ENCODE measurements around the gene AGRN.
"Not testable (repeated sequence)": the region's sequence is repeated elsewhere in the genome, so short reads cannot be mapped to it uniquely, and the experiment has no call there.

The AGRN gene

DNA sequence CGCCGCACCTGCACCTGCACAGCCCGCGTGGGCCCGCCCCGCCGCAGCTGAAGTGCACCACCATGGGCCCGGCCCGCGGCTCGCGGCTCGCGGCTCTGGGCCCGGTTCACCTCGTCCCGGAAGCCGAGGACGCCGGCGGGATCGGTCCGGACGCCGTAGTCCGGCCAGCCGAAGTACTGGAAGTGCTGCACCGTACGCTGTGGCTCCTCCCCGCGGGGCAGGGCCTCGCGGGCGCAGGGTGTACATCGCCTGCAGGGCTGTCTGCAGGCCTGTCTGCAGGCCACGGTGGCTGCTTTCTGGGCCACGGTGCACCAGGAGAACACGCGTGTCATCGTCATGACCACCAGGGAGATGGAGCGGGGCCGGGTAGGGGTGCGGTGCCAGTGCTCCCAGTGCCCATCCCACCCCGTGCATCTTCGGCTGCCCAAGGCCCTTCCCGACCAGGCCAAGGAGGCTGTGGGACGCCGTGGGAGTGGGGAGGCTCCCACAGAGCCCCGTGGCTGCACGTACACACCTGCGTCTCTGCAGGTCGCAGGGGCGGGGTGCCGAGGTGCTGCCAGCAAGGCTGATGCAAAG lies 47.5 kb downstream of the AGRN start:
- no peak for DNase-seq (ENCODE audit: low spot score)

DNA sequence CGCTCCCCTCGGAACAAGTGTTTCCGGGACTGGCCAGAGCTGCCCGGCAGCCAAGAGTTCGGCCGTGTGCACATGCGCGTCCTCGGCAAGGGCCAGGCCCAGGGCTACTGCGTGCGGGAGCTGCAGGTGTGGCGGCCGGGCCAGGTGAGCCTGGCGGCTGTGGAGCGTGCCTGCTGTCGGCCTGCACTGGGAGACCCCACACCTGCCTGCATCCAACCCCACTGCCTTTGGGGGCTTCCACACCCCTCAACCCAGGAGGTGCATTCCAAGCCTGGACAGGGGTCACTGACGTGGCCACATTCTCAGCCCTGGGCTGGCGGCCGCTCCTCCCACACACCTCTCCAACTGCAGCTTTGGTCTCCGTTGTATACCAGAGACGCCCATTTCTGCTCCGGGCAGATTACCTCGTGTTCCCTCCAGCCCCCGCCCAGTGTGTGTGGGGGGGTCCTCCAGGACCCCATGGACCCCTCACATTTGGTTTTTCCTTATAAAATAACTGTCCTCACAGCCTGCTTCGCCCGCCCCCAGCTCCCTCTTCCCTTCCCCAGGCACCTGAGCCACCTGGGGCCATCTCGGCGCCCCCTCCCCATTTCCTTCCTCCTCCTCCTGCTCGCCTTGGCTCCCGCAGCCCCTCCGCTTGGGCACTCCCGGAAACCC lies 48.1 kb downstream of the AGRN start:
- no peak for DNase-seq (ENCODE audit: low spot score)

DNA sequence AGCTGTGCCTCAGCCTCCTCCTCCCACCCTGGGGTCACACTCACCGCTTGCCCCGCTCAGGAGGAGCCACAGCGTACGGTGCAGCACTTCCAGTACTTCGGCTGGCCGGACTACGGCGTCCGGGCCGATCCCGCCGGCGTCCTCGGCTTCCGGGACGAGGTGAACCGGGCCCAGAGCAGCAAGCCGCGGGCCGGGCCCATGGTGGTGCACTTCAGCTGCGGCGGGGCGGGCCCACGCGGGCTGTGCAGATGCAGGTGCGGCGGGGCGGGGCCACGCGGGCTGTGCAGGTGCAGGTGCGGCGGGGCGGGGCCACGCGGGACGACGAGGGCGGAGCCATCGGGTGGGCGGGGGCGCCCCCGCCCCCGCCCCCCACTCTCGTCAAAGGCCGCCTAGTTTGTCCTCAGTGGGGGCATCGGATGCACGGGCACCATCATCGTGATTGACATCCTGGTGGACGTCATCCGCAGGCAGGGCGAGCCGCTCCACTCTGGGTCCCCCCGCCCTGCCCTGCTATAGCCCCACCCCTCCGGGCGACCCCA lies 48.7 kb downstream of the AGRN start:
- DNase-seq (ENCODE audit: low spot score) = no peak

DNA sequence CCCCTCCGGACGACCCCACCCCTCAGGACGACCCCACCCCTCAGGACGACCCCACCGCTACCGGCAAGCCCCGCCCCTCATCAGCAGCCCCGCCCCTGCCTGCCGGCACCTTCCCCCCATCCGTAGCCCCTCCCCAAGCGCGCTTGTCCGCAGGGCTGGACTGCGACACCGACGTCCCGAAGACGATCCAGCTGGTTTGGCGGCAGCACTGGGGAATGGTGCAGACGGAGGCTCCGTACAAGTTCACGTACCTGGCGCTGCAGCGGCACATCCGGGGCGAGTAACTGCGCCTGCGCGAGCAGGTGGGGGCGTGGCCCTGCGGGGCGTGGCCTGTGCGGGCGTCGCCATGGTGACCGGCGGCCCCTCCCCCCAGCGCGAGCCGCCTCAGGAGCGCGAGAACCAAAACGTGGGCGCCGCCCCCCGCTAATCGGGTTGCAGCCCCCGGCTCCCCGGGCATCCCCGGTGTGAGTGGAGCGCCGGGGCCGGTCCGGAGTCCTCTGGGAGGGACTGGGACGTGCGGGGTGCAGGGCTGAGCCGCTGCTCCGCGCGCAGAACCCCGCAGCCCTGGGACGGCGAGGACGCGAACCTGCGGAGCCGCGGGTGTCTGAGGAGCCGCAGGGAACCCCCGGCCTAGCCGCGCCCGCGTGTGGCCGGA lies 49.3 kb downstream of the AGRN start:
- peak; percentile 80 for DNase-seq (ENCODE audit: low spot score)

DNA sequence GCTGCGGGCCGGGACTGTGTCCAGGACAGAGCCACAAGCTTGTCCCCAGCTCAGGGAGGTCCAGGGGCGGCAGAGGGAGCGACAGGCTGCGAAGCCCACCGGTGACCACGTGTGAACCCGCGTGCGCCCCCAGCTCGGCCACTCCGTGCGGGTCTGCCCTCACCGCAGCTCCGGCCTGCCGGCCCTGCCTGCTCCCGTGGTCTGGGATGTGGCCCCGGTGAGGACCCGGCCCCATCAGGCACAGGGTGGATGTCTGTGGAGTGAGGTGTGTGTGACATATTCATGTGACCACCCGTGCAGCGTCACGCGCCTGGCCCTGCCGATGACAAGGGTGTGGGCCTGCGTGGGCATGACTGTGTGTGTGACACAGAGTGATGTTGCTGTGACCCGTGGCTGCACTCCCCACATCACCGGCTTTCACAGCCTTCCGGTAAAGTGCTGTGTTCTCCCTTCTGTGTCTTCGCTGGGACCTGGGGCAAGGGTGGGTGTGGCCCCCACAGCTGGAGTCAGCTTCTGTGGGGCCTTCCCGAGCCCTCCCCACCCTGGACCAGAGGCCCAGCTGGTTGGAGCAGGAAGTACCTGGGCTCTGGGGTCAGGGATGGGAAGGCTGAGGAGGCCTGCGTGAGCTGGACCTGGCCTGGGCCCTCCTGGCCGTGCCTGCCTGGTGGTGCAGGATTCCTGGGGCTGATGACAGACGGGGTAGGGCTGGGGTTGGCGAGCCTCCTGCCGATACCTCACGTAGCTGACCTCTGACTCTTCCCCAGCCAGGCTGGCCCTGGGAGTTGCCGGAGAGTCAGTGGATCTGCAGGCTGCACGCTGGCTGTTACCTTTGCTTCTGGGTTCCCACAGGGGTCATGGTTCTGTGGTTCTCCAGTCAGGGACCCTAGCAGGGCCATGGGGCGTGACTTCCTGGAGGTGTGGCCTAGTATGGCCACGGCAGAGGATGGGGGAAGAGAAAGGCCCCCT lies 50.1 kb downstream of the AGRN start:
- peak; percentile 15 for DNase-seq (ENCODE audit: low spot score)

DNA sequence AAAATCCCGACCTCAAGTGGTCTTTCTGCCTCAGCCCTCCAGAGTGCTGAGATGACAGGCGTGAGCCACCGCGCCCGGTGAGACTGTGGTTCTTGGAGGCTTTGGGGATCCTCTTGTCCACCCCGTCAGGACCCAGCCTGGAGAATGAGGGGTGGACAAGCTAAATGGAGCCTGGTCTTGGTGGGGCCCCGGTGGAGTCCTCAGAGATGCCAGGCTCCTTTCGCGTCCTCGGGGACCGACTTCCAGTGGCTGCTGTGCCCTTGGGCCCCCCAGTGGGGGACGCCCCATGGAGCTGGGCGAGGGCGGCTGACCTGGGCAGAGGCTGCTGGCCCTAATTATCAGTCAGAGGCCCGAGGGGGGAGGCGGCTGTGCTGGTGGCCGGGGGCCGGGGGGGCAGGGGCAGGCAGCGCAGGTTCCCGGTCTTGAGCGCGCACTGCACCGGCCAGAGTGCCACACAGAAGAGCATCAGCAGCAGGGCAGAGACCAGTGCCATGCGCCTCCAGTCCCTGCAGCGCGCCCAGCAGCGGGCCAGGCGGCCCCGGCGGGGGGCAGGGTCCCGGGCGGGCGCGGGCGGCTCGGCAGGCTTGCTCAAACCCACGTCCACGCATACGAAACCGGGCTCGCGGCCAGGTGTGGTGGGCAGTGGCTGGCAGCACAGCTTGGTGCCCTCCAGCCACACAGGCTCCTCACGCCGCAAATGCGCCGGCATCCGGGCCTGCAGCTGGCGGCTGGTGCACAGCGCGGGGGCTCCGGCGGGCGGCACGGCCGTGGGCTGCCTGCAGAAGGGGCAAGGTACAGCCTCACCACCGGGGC lies 51.8 kb downstream of the AGRN start:
- no peak for DNase-seq (ENCODE audit: low spot score)

DNA sequence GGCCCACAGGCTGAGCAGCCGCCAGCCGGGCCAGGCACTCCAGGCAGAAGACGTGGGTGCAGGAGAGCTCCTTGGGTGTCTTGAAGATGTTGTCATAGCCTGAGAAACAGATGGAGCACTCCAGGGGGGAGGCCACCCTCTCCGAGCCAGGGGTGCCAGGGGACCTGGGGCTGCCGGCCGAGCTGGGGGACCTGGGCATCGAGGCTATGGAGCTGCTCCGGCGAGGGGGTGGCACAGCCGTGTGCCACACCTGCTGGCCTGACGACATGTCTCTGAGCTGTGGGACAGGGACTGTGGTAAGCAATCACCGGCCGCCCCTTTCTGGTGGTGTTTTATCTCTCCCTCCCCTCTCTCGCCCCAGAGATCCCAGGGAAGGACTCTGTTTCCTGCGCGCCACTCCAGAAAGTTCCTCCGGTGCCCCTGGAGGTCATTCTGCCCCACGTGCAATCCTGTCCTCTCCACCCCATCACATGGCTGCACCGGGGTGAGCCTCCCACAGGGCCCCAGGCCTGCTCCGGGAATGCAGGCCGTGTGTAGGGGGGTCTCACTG lies 52.5 kb downstream of the AGRN start:
- DNase-seq (ENCODE audit: low spot score) = no peak

DNA sequence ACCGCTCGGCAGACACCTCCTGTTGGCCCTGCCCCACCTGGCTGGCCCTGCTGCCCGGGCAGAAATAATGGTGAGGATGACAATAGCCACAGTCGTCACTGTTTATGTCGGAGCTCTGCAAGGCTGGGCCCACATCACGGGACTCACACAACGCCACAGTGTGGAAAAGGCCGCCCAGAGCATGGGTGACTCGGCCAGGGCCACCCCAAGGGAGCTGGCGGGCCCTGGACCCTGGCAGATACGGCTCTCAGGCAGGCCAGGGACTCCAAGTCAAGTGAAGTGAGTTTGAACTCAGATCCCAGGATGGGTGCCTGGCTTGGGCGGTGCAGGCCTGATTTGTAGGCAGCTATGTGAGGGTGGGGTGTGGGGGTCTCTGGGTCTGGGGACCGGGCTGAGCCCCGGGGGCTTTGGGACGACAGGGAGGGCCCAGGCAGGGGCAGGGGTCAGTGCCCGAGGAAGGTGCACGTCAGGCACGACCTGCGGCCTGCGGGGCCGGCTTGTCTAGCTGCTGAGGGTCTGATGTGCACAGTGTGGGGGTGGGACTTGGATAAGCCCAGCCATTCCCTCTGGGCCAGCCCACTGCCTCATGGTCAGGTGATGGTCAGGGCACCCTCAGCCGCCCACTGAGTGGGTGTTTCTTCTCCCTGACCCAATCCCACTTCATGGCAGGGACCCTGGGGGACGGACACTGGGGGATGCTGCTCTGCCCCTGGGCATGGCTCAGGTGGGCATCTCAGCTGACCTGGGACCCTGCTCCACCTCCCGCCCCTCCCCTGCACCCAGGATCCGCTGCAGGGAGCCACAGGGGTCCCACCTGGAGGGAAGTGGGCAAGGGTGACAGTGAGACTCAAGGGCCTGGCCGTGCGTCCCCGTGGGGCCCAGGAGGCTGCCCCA lies 53.2 kb downstream of the AGRN start:
- DNase-seq (ENCODE audit: low spot score) = no peak

DNA sequence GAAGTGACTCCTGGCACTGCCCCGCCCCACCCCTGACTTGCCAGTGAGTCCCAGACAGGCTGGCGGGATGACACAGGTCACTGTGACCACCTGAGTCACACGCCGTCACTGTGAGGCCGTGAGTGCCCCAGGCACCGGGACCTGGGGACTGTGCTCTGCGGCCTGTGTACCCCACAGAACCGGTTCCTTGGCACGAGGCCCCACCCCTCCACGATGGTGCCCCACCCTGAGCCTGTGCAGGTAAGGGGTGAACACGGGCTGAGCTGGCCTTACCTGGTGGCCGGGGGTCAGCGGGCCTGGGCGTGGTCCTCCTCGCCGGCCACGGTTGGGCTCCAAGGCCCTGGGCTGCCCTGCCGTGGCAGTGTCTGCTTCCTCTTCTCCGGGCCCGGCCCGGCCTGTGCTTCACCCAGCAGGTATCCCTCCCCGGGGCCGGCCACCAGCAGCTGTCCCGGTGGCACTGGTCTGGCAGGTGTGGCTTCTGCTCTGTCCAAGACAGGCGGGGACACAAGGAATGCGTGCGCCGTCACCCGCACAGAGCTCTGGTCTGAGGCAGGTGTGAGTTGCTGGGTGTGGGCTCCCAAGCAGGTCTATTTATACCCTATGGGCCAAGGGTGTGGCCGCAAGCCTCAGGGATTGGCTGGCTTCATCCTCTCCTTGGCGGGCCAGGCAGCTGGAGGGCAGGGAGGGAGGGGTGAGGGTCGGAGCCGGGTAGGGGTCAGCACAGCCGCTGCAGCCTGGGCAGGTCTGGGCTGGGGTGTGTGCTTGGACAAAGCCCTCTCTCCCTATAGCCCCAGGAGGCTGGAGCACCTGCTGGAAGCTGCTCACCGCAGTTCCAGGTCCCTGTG lies 54.0 kb downstream of the AGRN start, which contains the start of gene RNF223:
Gene RNF223 (minus strand): TSS at position 564 of the 845 bp plus-strand sequence. CDS start 1,740 bp downstream, outside the sequence.
- no peak for DNase-seq (ENCODE audit: low spot score)

DNA sequence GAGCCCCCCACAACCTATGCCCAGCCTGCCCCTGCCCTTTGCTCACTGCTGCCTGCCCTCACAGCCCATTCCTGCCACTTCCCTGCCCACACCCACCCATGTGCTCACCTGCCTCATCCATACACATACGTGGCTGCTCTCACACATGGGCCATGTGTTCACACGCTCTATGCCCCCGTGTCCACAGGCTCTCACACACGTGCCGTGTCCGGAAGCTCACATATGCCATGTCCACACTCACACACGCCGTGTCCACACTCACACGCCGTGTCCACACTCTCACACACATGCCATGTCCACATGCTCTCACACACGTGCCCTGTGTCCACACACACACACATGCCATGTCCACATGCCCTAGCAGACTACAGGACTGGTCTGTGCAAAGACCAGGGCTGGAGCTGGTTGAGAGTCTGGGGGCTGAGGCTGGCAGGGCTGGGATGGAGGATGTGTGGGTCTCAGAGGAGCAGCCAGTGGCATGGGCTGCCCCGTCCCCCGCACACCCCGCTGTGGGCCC lies 54.8 kb downstream of the AGRN start:
- DNase-seq (ENCODE audit: low spot score) = no peak

DNA sequence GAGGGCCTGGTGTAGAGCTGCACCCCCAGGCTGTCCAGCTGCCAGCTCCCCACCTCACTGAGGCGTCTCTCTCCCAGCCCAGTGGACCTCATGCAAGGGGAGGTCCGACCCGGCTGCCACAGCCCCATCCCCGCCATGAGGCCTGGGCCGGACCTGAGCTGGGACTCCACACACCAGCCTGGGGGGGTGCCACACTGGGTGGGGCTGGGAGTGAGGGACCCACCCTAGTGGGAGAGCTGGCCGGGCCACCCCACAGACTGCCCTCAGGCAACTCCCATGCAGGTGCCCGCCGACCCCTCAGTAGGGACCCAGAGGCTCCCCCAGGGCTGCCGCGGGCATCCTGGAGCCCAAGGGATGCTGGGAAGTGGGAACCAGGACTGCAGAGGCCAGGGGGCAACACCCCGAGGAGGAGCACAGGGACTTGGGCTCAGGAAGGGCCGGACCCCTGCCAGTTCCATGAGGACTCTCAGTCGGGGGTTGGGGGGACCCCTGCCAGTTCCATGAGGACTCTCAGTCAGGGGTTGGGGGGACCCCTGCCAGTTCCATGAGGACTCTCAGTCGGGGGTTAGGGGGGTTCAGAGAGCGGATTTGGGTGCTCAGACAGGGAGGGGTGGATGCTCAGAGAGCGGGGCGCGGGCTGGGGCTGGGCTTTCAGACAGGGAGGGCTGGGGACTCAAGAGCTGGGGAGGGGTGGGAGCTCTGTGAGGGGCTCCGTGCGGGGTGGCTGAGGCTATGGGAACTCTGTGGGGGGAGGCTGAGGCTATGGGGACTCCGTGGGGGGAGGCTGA lies 55.4 kb downstream of the AGRN start:
- no peak for DNase-seq (ENCODE audit: low spot score)

DNA sequence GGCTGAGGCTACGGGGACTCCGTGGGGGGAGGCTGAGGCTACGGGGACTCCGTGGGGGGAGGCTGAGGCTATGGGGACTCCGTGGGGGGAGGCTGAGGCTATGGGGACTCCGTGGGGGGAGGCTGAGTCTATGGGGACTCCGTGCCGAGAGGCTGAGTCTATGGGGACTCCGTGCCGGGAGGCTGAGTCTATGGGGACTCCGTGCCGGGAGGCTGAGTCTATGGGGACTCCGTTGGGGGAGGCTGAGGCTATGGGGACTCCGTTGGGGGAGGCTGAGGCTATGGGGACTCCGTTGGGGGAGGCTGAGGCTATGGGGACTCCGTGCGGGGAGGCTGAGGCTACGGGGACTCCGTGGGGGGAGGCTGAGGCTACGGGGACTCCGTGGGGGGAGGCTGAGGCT lies 57.5 kb downstream of the AGRN start:
- DNase-seq (ENCODE audit: low spot score) = not testable (repeated sequence)

DNA sequence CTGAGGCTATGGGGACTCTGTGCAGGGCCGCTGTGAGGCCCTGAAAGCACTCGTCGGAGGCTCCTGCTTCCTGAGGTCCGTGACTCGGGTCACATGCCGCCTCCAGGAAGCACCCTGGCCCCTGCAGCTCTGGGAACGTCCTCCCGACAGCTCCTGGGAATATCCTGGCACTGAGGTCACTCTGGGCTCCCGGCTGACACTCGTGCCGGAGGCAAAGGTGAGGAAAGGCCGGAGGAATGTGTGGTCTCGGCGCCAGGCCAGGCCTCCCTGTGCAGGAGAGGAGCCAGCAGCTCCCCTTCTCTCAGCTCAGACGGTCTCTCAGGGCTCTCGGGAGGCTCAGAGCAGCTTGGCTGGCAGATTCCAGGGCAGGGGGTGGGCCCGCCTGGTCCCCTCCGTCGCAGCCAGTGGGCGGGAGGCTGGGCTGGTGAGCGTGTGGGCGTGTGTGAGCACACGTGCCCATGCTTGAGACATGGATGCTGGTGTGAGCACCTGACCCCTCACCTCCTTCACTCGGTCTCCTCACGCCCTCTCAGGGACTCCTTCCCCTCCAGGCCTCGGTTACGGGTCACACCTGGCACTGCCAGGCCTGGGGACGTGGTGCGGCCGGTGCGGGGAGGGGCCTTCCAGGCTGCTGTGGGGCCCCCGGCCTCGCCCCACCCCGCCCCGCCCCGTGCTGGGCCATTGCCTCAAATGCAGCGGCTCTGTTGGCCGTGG lies 59.6 kb downstream of the AGRN start:
- peak; percentile 93 for DNase-seq (ENCODE audit: low spot score)

DNA sequence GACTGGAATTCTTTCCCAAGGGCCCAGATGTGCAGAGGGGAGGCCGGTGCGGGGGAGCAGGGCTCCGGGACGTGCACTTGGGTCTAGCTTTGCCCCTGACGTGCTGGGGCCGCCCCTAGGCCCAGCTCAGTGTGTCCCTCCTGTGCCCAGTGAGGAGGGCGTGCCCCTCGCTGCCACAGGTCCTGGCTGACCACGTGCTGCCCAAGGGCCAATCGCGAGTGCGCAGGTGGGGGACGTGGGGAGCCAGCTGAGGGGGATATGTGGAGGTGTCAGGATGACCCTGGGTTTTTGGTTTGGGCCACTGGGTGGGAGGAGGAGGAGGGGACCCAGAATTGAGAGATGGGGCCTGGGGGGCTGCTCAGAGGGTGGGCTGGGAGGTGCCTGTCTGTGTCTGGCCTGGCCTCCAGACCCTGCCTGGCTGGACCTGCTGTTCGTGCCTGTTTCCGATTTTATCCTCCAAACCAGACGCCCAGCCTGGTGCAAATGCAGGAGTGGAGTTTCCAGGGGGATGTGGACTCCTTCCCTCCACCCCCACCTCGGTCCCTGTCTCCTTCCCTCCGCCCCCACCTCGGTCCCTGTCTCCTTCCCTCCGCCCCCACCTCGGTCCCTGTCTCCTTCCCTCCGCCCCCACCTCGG lies 60.3 kb downstream of the AGRN start:
- peak; percentile 72 for DNase-seq (ENCODE audit: low spot score)

DNA sequence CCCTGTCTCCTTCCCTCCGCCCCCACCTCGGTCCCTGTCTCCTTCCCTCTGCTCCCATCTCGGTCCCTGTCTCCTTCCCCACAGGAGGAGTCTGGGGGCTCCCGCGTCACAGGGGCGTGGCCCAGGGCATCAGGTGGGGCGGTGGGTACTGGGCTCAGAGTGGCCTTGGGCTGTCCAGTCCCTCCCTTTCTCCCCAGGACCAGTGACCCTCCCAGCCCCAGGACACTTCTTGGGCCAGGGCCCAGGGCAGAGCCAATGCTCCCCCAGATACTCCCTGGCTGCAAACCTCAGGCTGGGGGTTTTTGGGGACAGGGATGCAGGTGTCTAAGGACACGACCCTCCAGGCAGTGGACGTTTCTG lies 61.0 kb downstream of the AGRN start:
- no peak for DNase-seq (ENCODE audit: low spot score)

DNA sequence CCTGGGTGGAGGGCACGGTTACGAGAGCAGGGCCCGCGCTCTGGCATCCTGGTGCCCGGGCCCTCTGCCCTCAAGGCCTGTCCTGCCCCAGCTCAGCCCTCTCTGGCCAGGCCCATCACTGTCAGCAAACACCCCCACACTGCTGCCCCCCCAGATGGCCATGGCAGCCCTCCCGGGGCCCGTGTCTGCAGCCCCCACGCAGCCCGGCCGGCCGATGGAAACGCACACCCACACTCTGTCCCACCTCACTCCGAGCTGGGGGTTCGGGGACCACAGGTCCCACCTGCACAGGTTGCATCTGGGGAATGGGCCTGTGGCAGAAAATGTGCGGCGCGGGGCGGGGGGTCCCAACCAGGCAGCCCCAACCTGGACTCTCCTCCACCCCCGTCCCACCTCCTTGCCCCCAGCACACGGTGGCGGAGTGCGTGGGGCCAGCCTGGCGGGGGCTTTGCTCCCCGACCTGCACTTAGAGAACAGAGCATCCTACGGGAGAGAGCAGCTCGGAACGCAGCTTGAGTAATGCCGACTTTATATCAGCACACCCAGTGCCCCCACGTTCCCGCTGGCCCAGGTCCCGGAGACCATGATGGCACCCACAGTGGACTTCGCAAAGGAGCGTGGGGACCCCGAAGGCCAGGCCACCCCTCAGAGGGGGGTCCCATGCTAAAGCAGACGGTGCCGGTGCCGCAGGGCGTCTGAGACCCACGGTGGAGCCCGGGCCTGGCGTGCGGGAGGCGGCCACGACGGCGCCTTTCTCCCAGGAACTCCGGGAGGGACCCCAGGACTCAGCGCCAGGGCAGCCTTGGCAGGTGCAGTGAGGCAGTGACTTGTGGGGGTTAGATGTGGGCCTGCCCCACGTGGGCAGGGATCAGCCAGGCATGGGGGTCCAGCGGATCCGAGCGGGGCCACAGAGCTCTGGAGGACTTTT lies 61.7 kb downstream of the AGRN start:
- DNase-seq (ENCODE audit: low spot score) = no peak

All from AG08395 (cell line).